Karpas-422 (cell line): ENCODE results near the gene MYO5A. TPM values are rescaled to one million over a fixed set of nuclear protein-coding genes. Genes with fewer than 3 reads are reported as not detected.
"Not testable (repeated sequence)": the region's sequence is repeated elsewhere in the genome, so short reads cannot be mapped to it uniquely, and the experiment has no call there.

Experiments
- DNase-seq: peaks from one replicate; pipeline ENCODE4 v3.0.0-alpha.2; 2015
- H2AFZ ChIP-seq: fragments of 200-600 bp; sonication (generic); 2 replicates; pipeline ENCODE4 v1.6.1; 2014; ENCODE audit warnings: antibody characterized with exemption, low read length, mixed read lengths
- H3K27ac ChIP-seq: fragments of 200-600 bp; sonication (generic); 2 replicates; pipeline ENCODE4 v1.5.1; 2014; ENCODE audit warnings: mild to moderate bottlenecking, low read length, moderate library complexity
- H3K27me3 ChIP-seq: fragments of 200-600 bp; sonication (generic); 2 replicates; pipeline ENCODE4 v1.6.1; 2014; ENCODE audit warnings: low read length, mixed read lengths
- H3K36me3 ChIP-seq: fragments of 200-600 bp; sonication (generic); 2 replicates; pipeline ENCODE4 v1.6.1; 2014; ENCODE audit warnings: low read length, mixed read lengths; ENCODE audit not compliant: insufficient read depth
- H3K4me1 ChIP-seq: fragments of 200-600 bp; sonication (generic); 2 replicates; pipeline ENCODE4 v1.6.1; 2014; ENCODE audit warnings: mild to moderate bottlenecking, low read length, mixed read lengths
- H3K4me2 ChIP-seq: fragments of 200-600 bp; sonication (generic); 2 replicates; pipeline ENCODE4 v1.6.1; 2014; ENCODE audit warnings: low read length, low read depth, mild to moderate bottlenecking; ENCODE audit not compliant: poor library complexity, severe bottlenecking
- H3K4me3 ChIP-seq: fragments of 200-600 bp; sonication (generic); 2 replicates; pipeline ENCODE4 v1.5.1; 2014; ENCODE audit warnings: mild to moderate bottlenecking, antibody characterized with exemption, low read length, mixed read lengths
- H3K79me2 ChIP-seq: fragments of 200-600 bp; sonication (generic); 2 replicates; pipeline ENCODE4 v1.6.1; 2014; ENCODE audit warnings: mild to moderate bottlenecking, low read length, mixed read lengths
- H3K9ac ChIP-seq: fragments of 200-600 bp; sonication (generic); 2 replicates; pipeline ENCODE4 v1.6.0; 2014; ENCODE audit warnings: low read length
- H3K9me2 ChIP-seq: fragments of 200-600 bp; sonication (generic), shearing (Covaris generic); replicated peaks from 2 replicates; pipeline ENCODE4 v1.6.0; 2014; ENCODE audit warnings: mild to moderate bottlenecking, low read length, moderate library complexity; ENCODE audit not compliant: insufficient read depth
- H3K9me3 ChIP-seq: fragments of 300-700, 200-600 bp; sonication (generic); 2 replicates; pipeline ENCODE4 v1.6.1; 2014; ENCODE audit warnings: low read length, mixed read lengths
- H4K20me1 ChIP-seq: fragments of 200-600 bp; sonication (generic); 2 replicates; pipeline ENCODE4 v1.6.1; 2014; ENCODE audit warnings: mild to moderate bottlenecking, antibody characterized with exemption, low read length, low read depth; ENCODE audit not compliant: insufficient read depth
- total RNA-seq: library from RNA; depleted of rRNA; stranded (reverse); fragments of >200 nt; shearing (Covaris generic); gene quantifications from 2 replicates; pipeline ENCODE4 v1.2.3, GENCODE V29; 2014; ENCODE audit warnings: low replicate concordance

MYO5A gene
- total RNA-seq, 1 experiment from 2014 or later: 34.8 TPM

- Histone ChIP-seq H3K27me3 (no peaks in the 10 kb centered on the region), H3K27ac (peak overlapping the region; percentile 88)
- no peak for DNase-seq
Observed at GRCh38 chr15:52566889-52567288, 38.2 kb upstream of the MYO5A start.

GRCh38 chr15:52565417-52566358 lies 37.0 kb upstream of the MYO5A start:
- H3K4me3 ChIP-seq, H3K36me3 ChIP-seq, H2AFZ ChIP-seq, H3K9ac ChIP-seq, H3K27ac ChIP-seq, H3K9me2 ChIP-seq, DNase-seq, H3K27me3 ChIP-seq, H3K9me3 ChIP-seq: not testable (repeated sequence)
- Histone ChIP-seq H4K20me1 (peaks cover 17% of the 10 kb centered on the region; the same call in 1 of the 2 replicates), H3K79me2 (peaks cover 79% of the 10 kb centered on the region), H3K4me2 (peak overlapping the region; percentile 97), H3K4me1 (peaks cover 44% of the 10 kb centered on the region)

More at GRCh38 chr15:52566889-52567288, 38.2 kb upstream of the MYO5A start:
- Histone ChIP-seq H2AFZ (no peak overlapping the region), H3K9ac (peak overlapping the region; percentile 88), H4K20me1 (peaks cover 13% of the 10 kb centered on the region; the same call in 1 of the 2 replicates), H3K9me3 (no peaks in the 10 kb centered on the region), H3K36me3 (no peaks in the 10 kb centered on the region; the same call in 1 of the 2 replicates), H3K4me1 (peaks cover 35% of the 10 kb centered on the region), H3K4me2 (peak overlapping the region; percentile 97), H3K4me3 (peak overlapping the region; percentile 91), H3K79me2 (peaks cover 67% of the 10 kb centered on the region), H3K9me2 (no peaks in the 10 kb centered on the region)

GRCh38 chr15:52563501-52564060 lies 34.9 kb upstream of the MYO5A start:
- H3K9ac ChIP-seq: no peak overlapping the region
- H3K36me3 ChIP-seq: peaks cover 8% of the 10 kb centered on the region; the same call in 1 of the 2 replicates
- H3K27ac ChIP-seq: no peak overlapping the region
- H3K9me2 ChIP-seq: no peaks in the 10 kb centered on the region
- peaks cover 65% of the 10 kb centered on the region for H3K4me1 ChIP-seq
- H3K4me2 ChIP-seq: no peak overlapping the region
- no peak overlapping the region for H3K4me3 ChIP-seq
- DNase-seq: no peak
- H3K79me2 ChIP-seq: peaks cover 100% of the 10 kb centered on the region
- H2AFZ ChIP-seq: no peak overlapping the region
- H3K27me3 ChIP-seq: no peaks in the 10 kb centered on the region
- H4K20me1 ChIP-seq: peaks cover 27% of the 10 kb centered on the region; the same call in 1 of the 2 replicates
- no peaks in the 10 kb centered on the region for H3K9me3 ChIP-seq

GRCh38 chr15:52559575-52559974 lies 30.9 kb upstream of the MYO5A start:
- Histone ChIP-seq H3K27me3 (no peaks in the 10 kb centered on the region), H3K27ac (no peak overlapping the region), H3K79me2 (peaks cover 100% of the 10 kb centered on the region), H3K9me2 (no peaks in the 10 kb centered on the region), H3K36me3 (peaks cover 33% of the 10 kb centered on the region; the same call in 1 of the 2 replicates), H3K4me1 (peaks cover 71% of the 10 kb centered on the region), H3K4me3 (no peak overlapping the region), H4K20me1 (peaks cover 14% of the 10 kb centered on the region; the same call in 1 of the 2 replicates), H3K9me3 (no peaks in the 10 kb centered on the region), H2AFZ (no peak overlapping the region), H3K9ac (no peak overlapping the region), H3K4me2 (no peak overlapping the region)
- no peak for DNase-seq

- Histone ChIP-seq H3K4me3 (no peak overlapping the region), H3K79me2 (peaks cover 100% of the 10 kb centered on the region), H3K9me3 (no peaks in the 10 kb centered on the region), H3K4me2 (no peak overlapping the region), H4K20me1 (peaks cover 14% of the 10 kb centered on the region; the same call in 1 of the 2 replicates), H3K9me2 (no peaks in the 10 kb centered on the region), H3K36me3 (peaks cover 38% of the 10 kb centered on the region; the same call in 1 of the 2 replicates), H3K27ac (no peak overlapping the region; the same call in 1 of the 2 replicates), H3K4me1 (peaks cover 71% of the 10 kb centered on the region), H3K9ac (no peak overlapping the region), H2AFZ (no peak overlapping the region), H3K27me3 (no peaks in the 10 kb centered on the region)
- no peak for DNase-seq
Observed at GRCh38 chr15:52559022-52559421, 30.3 kb upstream of the MYO5A start.

GRCh38 chr15:52558196-52558595 lies 29.5 kb upstream of the MYO5A start:
- Histone ChIP-seq H3K4me1 (peaks cover 76% of the 10 kb centered on the region), H3K9ac (no peak overlapping the region), H3K4me3 (no peak overlapping the region), H3K27me3 (no peaks in the 10 kb centered on the region), H3K9me3 (no peaks in the 10 kb centered on the region), H4K20me1 (peaks cover 22% of the 10 kb centered on the region; the same call in 1 of the 2 replicates), H3K9me2 (no peaks in the 10 kb centered on the region), H3K36me3 (peaks cover 44% of the 10 kb centered on the region; the same call in 1 of the 2 replicates), H3K79me2 (peaks cover 100% of the 10 kb centered on the region), H3K4me2 (peak overlapping the region; percentile 7), H3K27ac (no peak overlapping the region; the same call in 1 of the 2 replicates), H2AFZ (no peak overlapping the region)
- DNase-seq: no peak

GRCh38 chr15:52557274-52557641 lies 28.6 kb upstream of the MYO5A start:
- Histone ChIP-seq H3K36me3 (peaks cover 44% of the 10 kb centered on the region; the same call in 1 of the 2 replicates), H3K4me2 (no peak overlapping the region), H3K9ac (no peak overlapping the region), H4K20me1 (peaks cover 22% of the 10 kb centered on the region; the same call in 1 of the 2 replicates), H3K4me1 (peaks cover 77% of the 10 kb centered on the region), H3K9me3 (no peaks in the 10 kb centered on the region), H3K4me3 (no peak overlapping the region), H2AFZ (no peak overlapping the region), H3K9me2 (no peaks in the 10 kb centered on the region), H3K27me3 (no peaks in the 10 kb centered on the region), H3K79me2 (peaks cover 95% of the 10 kb centered on the region), H3K27ac (no peak overlapping the region)
- DNase-seq: no peak
